Kidney (tissue), 14 donors: Measurements from ENCODE around the gene STEAP3. TPM values are rescaled to one million over a fixed set of nuclear protein-coding genes. Genes with fewer than 3 reads are reported as not detected.

Experiments used
- DNase-seq, 5 donors: peaks; one replicate each; pipeline ENCODE4 v3.0.0-alpha.2; 2013 to 2020
- FAIRE-seq: peaks from 2 replicates; lab custom pipeline; 2012; peaks lifted over from hg19 to GRCh38; lab: Jason Lieb, UNC
- H3K27ac ChIP-seq, 2 donors: one replicate each; pipeline ENCODE4 v1.7.0; 2013; ENCODE audit warnings: low read depth in 2 of 2, low read length in 2 of 2, inconsistent platforms in 1 of 2
- H3K27me3 ChIP-seq: one replicate; pipeline ENCODE4 v1.7.1; 2013; ENCODE audit warnings: low read length, inconsistent platforms; ENCODE audit not compliant: control insufficient read depth, insufficient read depth
- H3K36me3 ChIP-seq, 3 donors: one replicate each; pipeline versions ENCODE4 v1.7.0 to v1.7.1; 2013; ENCODE audit warnings: low read length in 3 of 3, control low read depth in 1 of 3, inconsistent platforms in 1 of 3; ENCODE audit not compliant: insufficient read depth in 3 of 3, control insufficient read depth in 2 of 3
- H3K4me1 ChIP-seq, 3 donors: one replicate each; pipeline versions ENCODE4 v1.7.0 to v1.7.1; 2013; ENCODE audit warnings: low read length in 3 of 3, inconsistent platforms in 1 of 3, low read depth in 1 of 3; ENCODE audit not compliant: control insufficient read depth in 2 of 3, insufficient read depth in 2 of 3
- H3K4me3 ChIP-seq, 3 donors: one replicate each; pipeline versions ENCODE4 v1.7.0 to v1.8.1; 2013; ENCODE audit warnings: low read length in 3 of 3, control low read depth in 1 of 3, inconsistent platforms in 1 of 3
- H3K9ac ChIP-seq, 3 donors: one replicate each; pipeline versions ENCODE4 v1.7.0 to v1.7.1; 2013; ENCODE audit warnings: low read length in 3 of 3, control low read depth in 1 of 3, inconsistent platforms in 1 of 3
- H3K9me3 ChIP-seq, 3 donors: one replicate each; pipeline versions ENCODE4 v1.7.0 to v1.7.1; 2013; ENCODE audit warnings: low read length in 3 of 3, control low read depth in 1 of 3, inconsistent platforms in 1 of 3; ENCODE audit not compliant: control insufficient read depth in 2 of 3, insufficient read depth in 1 of 3
- intact Hi-C: fragments of 100-400 bp; cut with DNase I; formaldehyde crosslinking; loops from one replicate; pipeline ENCODE4 v1.11.1; 2022
- polyA plus RNA-seq: library from polyadenylated mRNA; stranded (reverse); fragments of 350-450 nt; fragmentation: Illumina TruSeq; extraction: RNeasy Lipid Tissue Mini Kit (QIAGEN cat#74804); gene quantifications from one replicate; pipeline ENCODE4 v1.2.3, GENCODE V29; 2014; ENCODE audit warnings: low read depth, low replicate concordance; ENCODE audit not compliant: insufficient read depth
- total RNA-seq: library from RNA; stranded (reverse); fragmentation: NEBNext Ultra II Directional; extraction: Animal tissue kit (Norgen Biotek cat#: 25700); gene quantifications from one replicate; pipeline ENCODE4 v1.2.1, GENCODE V29; 2021
- TF ChIP-seq, protein P1 (sequence below): IDR thresholded peaks from 3 replicates; pipeline ENCODE4 v1.5.1; 2012; ENCODE audit warnings: mild to moderate bottlenecking, moderate library complexity, borderline replicate concordance; ENCODE audit not compliant: insufficient read depth; ENCODE audit errors: extremely low read depth
- donor health status: control.
- donor health status: control.
- donor health status: control.
- donor health status: control.
- donor health status: control.
- donor health status: DM: yes; HTN: yes; CAD: no.
- donor health status: Normal renal cell carcinoma (clear cell type).

Gene STEAP3
- total and polyA plus RNA-seq, 2 donors from 2014 or later, result 6.7 to 25.4 TPM

GRCh38 chr2:119246884-119247843 lies 23.5 kb downstream of the STEAP3 start:
- FAIRE-seq (no peak), DNase-seq (peak in 1 of 5 donors; percentile 39)
- intact Hi-C loops, result no loop called here

GRCh38 chr2:119247844-119248271 lies 24.2 kb downstream of the STEAP3 start:
- intact Hi-C loops, result no loop called here

More at GRCh38 chr2:119246884-119247843, 23.5 kb downstream of the STEAP3 start:
- no peaks in the 10 kb centered on the region for H3K9me3 ChIP-seq
- no peak overlapping the region for H3K4me3 ChIP-seq
- H3K27me3 ChIP-seq, result no peaks in the 10 kb centered on the region
- no peak overlapping the region for H3K9ac ChIP-seq
- no peak overlapping the region for H3K27ac ChIP-seq
- no peaks in the 10 kb centered on the region for H3K36me3 ChIP-seq
- TF ChIP-seq, protein P1, sequence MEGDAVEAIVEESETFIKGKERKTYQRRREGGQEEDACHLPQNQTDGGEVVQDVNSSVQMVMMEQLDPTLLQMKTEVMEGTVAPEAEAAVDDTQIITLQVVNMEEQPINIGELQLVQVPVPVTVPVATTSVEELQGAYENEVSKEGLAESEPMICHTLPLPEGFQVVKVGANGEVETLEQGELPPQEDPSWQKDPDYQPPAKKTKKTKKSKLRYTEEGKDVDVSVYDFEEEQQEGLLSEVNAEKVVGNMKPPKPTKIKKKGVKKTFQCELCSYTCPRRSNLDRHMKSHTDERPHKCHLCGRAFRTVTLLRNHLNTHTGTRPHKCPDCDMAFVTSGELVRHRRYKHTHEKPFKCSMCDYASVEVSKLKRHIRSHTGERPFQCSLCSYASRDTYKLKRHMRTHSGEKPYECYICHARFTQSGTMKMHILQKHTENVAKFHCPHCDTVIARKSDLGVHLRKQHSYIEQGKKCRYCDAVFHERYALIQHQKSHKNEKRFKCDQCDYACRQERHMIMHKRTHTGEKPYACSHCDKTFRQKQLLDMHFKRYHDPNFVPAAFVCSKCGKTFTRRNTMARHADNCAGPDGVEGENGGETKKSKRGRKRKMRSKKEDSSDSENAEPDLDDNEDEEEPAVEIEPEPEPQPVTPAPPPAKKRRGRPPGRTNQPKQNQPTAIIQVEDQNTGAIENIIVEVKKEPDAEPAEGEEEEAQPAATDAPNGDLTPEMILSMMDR, result no peak
- no peaks in the 10 kb centered on the region for H3K4me1 ChIP-seq

GRCh38 chr2:119248311-119248710 lies 24.7 kb downstream of the STEAP3 start:
- Histone ChIP-seq H3K27me3 (no peaks in the 10 kb centered on the region), H3K9me3 (no peaks in the 10 kb centered on the region), H3K4me3 (no peak overlapping the region), H3K36me3 (no peaks in the 10 kb centered on the region), H3K4me1 (no peaks in the 10 kb centered on the region), H3K9ac (no peak overlapping the region), H3K27ac (no peak overlapping the region)
- TF ChIP-seq, protein P1, result no peak
- FAIRE-seq, result no peak
- intact Hi-C loops, result no loop called here
- DNase-seq, result no peak

More at GRCh38 chr2:119247844-119248271, 24.2 kb downstream of the STEAP3 start:
- H3K9me3 ChIP-seq, result no peaks in the 10 kb centered on the region
- no peak for FAIRE-seq
- H3K4me3 ChIP-seq, result no peak overlapping the region
- no peaks in the 10 kb centered on the region for H3K4me1 ChIP-seq
- H3K9ac ChIP-seq, result no peak overlapping the region
- H3K27ac ChIP-seq, result no peak overlapping the region
- TF ChIP-seq, protein P1, result no peak
- no peaks in the 10 kb centered on the region for H3K27me3 ChIP-seq
- H3K36me3 ChIP-seq, result no peaks in the 10 kb centered on the region
- DNase-seq, result peak in 1 of 5 donors; percentile 63
